Right ventricle myocardium superior (tissue), 1 donor: ENCODE results near the gene SFI1. TPM values are rescaled to one million over a fixed set of nuclear protein-coding genes. Genes with fewer than 3 reads are reported as not detected.
"Not testable (repeated sequence)": the region's sequence is repeated elsewhere in the genome, so short reads cannot be mapped to it uniquely, and the experiment has no call there.

Source experiments
- ATAC-seq: fragments of 200-7000 bp; cut with Tn5 transposase; one replicate; pipeline ENCODE4 v1.9.1; 2020; ENCODE audit warnings: mild to moderate bottlenecking; ENCODE audit not compliant: poor library complexity
- DNase-seq: peaks from one replicate; pipeline ENCODE4 v3.0.0-alpha.2; 2020
- intact Hi-C: fragments of 100-400 bp; cut with DNase I; formaldehyde crosslinking; loops from one replicate; pipeline ENCODE4 v1.11.2; 2022
- long read RNA-seq: library from polyadenylated mRNA; unstranded; transcript quantifications from one replicate; pipeline ENCODE4 v2.0.0, GENCODE V29; 2021
- total RNA-seq: library from RNA; stranded (reverse); fragmentation: NEBNext Ultra II Directional; extraction: Animal tissue kit (Norgen Biotek cat#: 25700); gene quantifications from one replicate; pipeline ENCODE4 v1.2.1, GENCODE V29; 2021
- donor health status: DM: no; HTN: yes; CAD: no; lungs with severe emphysema.

The SFI1 gene, protein sequence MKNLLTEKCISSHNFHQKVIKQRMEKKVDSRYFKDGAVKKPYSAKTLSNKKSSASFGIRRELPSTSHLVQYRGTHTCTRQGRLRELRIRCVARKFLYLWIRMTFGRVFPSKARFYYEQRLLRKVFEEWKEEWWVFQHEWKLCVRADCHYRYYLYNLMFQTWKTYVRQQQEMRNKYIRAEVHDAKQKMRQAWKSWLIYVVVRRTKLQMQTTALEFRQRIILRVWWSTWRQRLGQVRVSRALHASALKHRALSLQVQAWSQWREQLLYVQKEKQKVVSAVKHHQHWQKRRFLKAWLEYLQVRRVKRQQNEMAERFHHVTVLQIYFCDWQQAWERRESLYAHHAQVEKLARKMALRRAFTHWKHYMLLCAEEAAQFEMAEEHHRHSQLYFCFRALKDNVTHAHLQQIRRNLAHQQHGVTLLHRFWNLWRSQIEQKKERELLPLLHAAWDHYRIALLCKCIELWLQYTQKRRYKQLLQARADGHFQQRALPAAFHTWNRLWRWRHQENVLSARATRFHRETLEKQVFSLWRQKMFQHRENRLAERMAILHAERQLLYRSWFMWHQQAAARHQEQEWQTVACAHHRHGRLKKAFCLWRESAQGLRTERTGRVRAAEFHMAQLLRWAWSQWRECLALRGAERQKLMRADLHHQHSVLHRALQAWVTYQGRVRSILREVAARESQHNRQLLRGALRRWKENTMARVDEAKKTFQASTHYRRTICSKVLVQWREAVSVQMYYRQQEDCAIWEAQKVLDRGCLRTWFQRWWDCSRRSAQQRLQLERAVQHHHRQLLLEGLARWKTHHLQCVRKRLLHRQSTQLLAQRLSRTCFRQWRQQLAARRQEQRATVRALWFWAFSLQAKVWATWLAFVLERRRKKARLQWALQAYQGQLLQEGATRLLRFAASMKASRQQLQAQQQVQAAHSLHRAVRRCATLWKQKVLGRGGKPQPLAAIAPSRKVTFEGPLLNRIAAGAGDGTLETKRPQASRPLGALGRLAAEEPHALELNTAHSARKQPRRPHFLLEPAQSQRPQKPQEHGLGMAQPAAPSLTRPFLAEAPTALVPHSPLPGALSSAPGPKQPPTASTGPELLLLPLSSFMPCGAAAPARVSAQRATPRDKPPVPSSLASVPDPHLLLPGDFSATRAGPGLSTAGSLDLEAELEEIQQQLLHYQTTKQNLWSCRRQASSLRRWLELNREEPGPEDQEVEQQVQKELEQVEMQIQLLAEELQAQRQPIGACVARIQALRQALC
- 5.7 TPM for total RNA-seq
- long read RNA-seq, full-length matches to known transcripts = 3 of 9 reads
- long read RNA-seq, partial matches to known transcripts = 2 of 9 reads
- long read RNA-seq, other reads (novel, unspliced or antisense) = 4 of 9 reads

DNA sequence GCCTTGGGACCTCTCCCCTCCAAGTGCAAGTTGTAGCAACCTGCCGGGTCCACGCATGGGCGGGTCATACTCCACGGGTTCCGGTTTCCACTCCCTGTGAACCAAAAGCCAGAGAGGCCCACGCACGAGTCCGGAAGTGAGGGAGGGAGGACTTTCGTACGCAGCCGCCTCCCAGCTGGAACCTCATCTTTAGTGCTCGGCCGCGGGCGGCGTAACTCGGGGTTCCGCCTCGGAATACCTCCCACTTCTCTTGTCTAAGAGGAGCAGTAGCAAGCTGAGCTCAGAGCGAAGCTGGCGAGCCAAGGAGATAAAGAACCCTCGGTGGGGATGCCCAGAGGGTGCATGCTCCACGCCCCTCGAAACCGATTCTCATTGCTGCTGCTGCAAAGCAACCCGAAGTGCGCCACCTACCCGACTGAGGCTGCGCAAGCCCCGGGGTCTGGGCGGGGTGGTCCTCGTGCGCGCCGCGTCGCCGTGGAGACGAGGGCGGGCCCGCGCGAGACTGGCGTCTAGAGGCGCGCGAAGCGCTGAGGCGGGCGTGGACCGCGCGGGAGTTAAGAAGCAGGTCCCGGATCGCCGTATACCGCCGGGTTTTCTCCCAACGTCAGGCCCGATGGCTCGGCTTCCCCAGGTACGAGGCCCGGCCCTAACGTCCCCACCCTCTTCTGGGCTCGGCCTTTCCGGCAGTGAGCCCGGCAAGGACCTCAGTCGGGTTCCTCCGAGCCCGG lies at the start of gene SFI1:
SFI1 (plus strand) TSS at position 530 of the 728 bp plus-strand sequence. CDS start 11,749 bp downstream, outside the sequence.
- DNase-seq (peak; percentile 96), ATAC-seq (peak; percentile 99)
- intact Hi-C loops = loop anchor here (2.0 to 5.0 kb wide), 2 partner anchors 97 to 149 kb away; partner anchors contain the start of genes DRG1 and PATZ1

- DNase-seq = no peak
- ATAC-seq = no peak
- intact Hi-C loops = no loop called here
These were observed 49.6 kb upstream of the SFI1 start for GRCh38 chr22:31446767-31447166.

DNA sequence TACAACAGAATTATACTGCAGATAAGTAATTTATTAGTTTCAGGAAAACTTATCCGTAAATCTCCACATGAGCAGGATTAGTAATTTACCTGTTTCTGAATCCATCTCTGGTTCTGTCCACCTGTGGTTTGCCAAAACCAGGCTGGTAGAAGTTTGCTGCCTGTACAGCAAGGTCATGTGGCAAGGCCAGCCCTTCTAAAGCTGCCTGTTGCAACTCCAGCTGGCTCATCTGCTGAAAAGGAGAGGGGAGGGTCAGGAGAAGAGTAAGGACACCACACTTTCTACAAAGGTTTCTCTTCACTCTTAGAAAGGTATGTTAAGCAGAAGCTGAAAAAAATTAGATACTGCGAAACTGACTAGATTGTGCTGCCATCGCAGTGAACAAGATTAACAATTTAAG lies 49.0 kb upstream of the SFI1 start:
- DNase-seq = no peak
- ATAC-seq = peak; percentile 54
- intact Hi-C loops = no loop called here

- intact Hi-C loops = no loop called here
- no peak for DNase-seq
- ATAC-seq = peak; percentile 67
These were observed 48.0 kb upstream of the SFI1 start for GRCh38 chr22:31448382-31448781.

DNA sequence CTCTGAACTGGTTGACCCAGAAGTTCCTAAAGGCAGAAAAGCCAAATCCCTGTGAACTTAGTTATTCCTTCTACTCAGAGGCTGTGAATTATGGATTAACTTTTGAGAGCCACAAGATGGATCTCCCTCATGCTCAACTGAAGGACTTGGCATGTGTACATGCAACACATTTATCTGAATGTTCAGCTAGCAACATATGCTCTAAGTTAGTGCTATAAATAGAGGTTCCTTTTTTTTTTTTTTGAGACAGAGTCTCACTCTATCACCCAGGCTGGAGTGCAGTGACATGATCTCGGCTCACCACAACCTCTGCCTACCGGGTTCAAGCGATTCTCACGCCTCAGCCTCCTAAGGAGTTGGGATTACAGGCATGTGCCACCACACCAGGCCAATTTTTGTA lies 46.8 kb upstream of the SFI1 start:
- ATAC-seq (peak; percentile 50), DNase-seq (no peak)
- intact Hi-C loops = no loop called here

- intact Hi-C loops = no loop called here
- no peak for DNase-seq
- no peak for ATAC-seq
These were observed 44.4 kb upstream of the SFI1 start for GRCh38 chr22:31451709-31452571.

GRCh38 chr22:31461699-31462098 lies 34.6 kb upstream of the SFI1 start:
- intact Hi-C loops = no loop called here
- ATAC-seq = no peak

DNA sequence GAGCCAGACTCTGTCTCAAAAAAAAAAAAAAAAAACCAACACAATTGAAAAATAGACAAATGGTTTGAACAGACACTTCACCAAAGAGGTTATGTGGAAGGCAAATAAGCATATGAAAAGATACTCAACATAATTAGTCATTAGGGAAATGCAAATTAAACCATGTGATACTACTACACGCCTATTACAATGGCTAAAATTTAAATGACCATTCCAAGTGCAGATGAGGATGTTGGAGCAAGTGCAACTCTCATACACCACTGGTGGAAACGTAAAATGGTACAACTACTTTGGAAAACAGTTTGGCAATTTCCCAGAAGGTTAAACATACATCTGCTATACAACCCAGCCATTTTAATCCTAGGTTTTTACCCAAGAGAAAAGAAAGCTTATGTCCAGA lies 31.0 kb upstream of the SFI1 start:
- no peak for DNase-seq
- intact Hi-C loops = no loop called here
- no peak for ATAC-seq

More at GRCh38 chr22:31461699-31462098, 34.6 kb upstream of the SFI1 start:
- DNase-seq = no peak

GRCh38 chr22:31474743-31475142 lies 21.6 kb upstream of the SFI1 start:
- ATAC-seq = no peak
- intact Hi-C loops = no loop called here
- DNase-seq = no peak

- no peak for DNase-seq
- intact Hi-C loops = no loop called here
- no peak for ATAC-seq
These were observed 20.5 kb upstream of the SFI1 start for GRCh38 chr22:31475800-31476199.

GRCh38 chr22:31477329-31477728 lies 19.0 kb upstream of the SFI1 start:
- ATAC-seq = no peak
- intact Hi-C loops = no loop called here
- DNase-seq = no peak

- intact Hi-C loops = no loop called here
- DNase-seq (no peak), ATAC-seq (no peak)
These were observed 15.2 kb upstream of the SFI1 start for GRCh38 chr22:31481129-31481528.

DNA sequence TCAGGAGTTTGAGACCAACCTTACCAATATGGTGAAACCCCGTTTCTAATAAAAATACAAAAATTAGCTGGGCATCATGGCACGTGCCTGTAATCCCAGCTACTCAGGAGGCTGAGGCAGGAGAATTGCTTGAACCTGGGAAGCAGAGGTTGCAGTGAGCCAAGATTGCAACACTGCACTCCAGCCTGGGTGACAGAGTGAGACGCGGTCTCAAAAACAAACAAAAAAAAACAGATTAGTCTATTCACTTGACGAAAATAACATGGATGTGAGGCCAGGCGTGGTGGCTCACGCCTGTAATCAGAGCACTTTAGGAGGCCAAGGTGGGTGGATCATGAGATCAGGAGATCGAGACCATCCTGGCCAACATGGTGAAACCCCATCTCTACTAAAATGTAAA lies 13.9 kb upstream of the SFI1 start:
- ATAC-seq, DNase-seq, intact Hi-C loops: not testable (repeated sequence)

DNA sequence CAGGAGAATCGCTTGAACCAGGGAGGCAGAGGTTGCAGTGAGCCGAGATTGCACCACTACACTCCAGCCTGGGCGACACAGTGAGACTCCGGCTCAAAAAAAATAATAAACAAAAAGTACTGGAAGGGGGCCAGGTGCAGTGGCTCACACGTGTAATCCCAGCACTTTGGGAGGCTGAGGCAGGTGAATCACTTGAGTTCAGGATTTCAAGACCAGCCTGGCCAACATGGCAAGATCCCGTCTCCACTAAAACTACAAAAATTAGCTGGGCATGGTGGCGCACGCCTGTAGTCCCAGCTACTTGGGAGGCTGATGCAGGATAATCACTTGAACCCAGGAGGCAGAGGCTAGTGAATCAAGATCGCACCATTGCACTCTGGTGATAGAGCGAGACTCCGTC lies 10.0 kb upstream of the SFI1 start:
- ATAC-seq, intact Hi-C loops, DNase-seq: not testable (repeated sequence)

DNA sequence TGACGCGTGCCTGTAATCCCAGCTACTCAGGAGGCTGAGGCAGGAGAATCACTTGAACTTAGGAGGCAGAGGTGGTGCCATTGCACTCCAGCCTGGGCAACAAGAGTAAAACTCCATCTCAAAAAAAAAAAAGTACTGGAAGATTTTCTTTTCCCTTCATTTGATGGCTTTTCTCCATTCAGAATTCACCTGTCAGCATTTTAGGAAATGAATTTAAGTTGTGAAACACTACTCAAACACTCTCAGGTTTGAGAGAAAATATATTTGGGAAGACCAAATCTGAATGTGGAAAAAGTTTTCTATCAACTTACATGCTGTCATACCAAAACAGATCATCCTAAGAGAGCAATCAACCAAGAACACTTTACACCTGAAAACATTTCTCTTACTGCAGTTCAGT lies 9.4 kb upstream of the SFI1 start:
- DNase-seq (no peak), ATAC-seq (no peak)
- intact Hi-C loops = no loop called here

DNA sequence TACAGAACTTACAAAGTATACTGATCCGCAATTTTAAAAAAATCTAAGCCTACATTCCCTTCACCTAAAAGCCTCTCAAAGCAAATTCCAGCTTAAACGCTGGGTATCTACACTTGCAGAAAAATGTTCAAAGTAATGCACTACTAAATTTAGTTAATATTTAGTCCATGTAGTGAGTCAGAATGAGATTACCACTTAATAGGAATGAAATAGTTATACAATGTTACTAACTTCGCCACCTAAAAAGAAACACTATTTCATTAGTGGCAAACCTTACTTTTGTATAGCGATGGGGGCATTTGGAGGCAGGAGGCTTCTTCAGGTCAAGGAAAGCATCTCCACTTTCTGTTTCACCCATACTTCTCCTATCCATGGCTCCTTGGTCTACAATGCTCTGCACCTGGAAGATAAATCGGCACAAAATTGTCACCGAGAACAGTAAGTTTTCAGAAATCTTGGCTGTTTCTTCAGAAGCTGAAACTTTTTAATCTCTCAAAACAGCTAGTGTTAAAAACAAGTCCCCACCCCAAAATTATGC lies 7.9 kb upstream of the SFI1 start:
- ATAC-seq (no peak), DNase-seq (no peak)
- intact Hi-C loops = no loop called here
